Glomerular visceral epithelial cell (primary cell): Measurements from ENCODE around the gene GPR68.
"Not testable (repeated sequence)": the region's sequence is repeated elsewhere in the genome, so short reads cannot be mapped to it uniquely, and the experiment has no call there.

Experiments
- DNase-seq: peaks from one replicate; pipeline ENCODE4 v3.0.0-alpha.2; 2016; ENCODE audit errors: extremely low spot score

Gene GPR68

GRCh38 chr14:91190853-91191252 lies 53.7 kb downstream of the GPR68 start:
- no peak for DNase-seq

- no peak for DNase-seq
These were observed 57.2 kb downstream of the GPR68 start for GRCh38 chr14:91187271-91187670.

DNA sequence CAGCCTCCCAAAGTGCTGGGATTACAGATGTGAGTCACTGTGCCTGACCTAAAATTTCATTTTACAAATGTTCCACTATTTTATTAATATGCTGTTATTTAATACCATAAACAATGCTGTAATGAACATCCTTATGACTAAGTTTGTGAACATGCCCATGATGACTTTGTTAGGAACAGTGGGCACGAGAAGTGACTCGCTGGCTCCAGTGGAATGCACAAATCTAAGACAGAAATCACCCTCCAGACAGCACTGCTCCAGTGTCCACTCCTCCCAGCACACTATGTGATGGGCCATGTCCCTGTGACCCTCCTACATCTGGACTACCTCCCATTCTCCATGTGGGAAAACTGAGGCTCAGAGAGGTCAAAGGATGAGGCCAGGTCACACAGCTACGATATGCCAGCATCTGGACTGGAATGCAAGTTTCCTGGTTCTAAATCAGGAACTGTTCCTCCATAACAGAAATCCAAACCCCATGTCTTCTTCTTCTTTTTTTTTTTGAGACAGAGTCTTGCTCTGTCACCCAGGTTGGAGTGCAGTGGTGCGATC lies 57.9 kb downstream of the GPR68 start:
- DNase-seq: no peak

GRCh38 chr14:91185721-91186120 lies 58.8 kb downstream of the GPR68 start:
- no peak for DNase-seq

GRCh38 chr14:91184559-91184958 lies 59.9 kb downstream of the GPR68 start:
- no peak for DNase-seq

DNA sequence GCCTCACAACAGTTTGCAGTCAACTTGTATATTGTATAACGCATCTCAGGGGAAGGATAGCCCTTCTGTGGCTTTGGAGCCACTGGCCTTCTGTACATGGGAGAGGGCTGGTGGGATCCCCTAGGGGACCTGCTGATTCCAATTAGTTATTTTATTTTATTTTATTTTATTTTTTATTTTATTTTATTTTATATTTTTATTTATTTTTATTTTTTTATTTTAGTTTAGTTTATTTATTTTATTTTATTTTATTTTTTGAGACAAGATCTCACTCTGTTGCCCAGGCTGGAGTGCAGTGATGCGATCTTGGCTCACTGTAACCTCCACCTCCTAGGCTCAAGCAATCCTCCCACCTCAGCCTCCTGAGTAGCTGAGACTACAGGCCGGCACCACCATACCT lies 61.8 kb downstream of the GPR68 start:
- not testable (repeated sequence) for DNase-seq
